ENCODE results near the gene CTIF. TPM values are rescaled to one million over a fixed set of nuclear protein-coding genes. Genes with fewer than 3 reads are reported as not detected.

CTIF gene
- polyA plus RNA-seq, 3 donors, result 0.38 to 8.7 (median 1.2) TPM

DNA sequence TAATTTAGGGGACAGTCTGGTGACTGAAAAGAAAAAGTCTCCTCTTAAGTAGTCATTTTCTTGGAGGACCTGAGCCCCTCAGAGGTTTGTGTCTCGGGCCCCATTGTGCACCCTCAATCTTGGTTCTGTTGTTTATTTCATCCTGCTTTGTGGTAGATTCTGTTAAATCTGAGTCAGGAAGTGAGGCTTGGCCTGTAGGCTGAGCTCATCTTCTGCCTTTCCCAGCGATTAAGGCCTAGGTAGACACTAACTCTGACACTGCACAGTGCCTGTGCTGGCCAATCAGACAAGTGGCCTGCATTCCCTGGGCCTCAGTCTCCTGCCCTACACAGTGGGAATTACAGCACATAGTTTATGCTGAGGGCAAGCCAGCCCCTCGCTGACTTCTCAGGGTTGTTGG is 80.2 kb downstream of the CTIF start:
- DNase-seq, result no peak
- Mint-ChIP-seq H3K27me3 (ENCODE audit: low read depth in 3 of 3) (peaks cover 0 to 3% (median 0%) of the 10 kb centered on the region in 3 donors), H3K27ac (no peak overlapping the region)

DNA sequence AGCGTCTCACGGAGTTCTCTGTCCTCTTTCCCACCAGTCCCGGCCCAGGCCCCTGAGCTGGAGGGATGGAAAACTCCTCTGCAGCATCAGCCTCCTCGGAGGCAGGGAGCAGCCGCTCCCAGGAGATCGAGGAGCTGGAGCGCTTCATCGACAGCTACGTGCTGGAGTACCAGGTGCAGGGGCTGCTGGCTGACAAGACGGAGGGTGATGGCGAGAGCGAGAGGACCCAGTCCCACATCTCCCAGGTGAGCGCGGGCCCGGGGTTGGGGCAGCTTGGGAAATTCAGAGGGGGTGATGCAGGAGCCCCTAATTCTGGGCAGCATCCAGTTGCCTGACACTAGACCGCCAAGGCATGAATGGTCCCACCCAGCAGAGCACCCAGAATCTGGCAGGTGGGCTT is 80.7 kb downstream of the CTIF start:
- Histone ChIP-seq H3K4me2 (replicated peaks; ENCODE audit: extremely low read depth, low read length, poor library complexity, severe bottlenecking) (no peak overlapping the region), H3K27me3 (ENCODE audit: control insufficient read depth in 2 of 2, insufficient read depth in 2 of 2, low read length in 2 of 2) (no peaks in the 10 kb centered on the region), H4K20me1 (ENCODE audit: insufficient read depth, low read length) (peaks cover 8% of the 10 kb centered on the region), H3K79me2 (ENCODE audit: insufficient read depth, low read length) (no peaks in the 10 kb centered on the region), H2AFZ (ENCODE audit: insufficient read depth, low read depth, low read length, poor library complexity, severe bottlenecking) (no peak overlapping the region), H3K4me1 (ENCODE audit: control insufficient read depth in 1 of 2, insufficient read depth in 2 of 2, low read length in 2 of 2) (no peaks in the 10 kb centered on the region), H3K9me3 (replicated peaks in 1 of 2; ENCODE audit: control insufficient read depth in 1 of 2, insufficient read depth in 1 of 2, low read length in 2 of 2) (no peaks in the 10 kb centered on the region), H3K4me3 (replicated peaks in 1 of 3; ENCODE audit: low read depth in 2 of 3, low read length in 3 of 3) (no peak overlapping the region), H3K36me3 (replicated peaks in 1 of 2; ENCODE audit: control insufficient read depth in 1 of 2, insufficient read depth in 2 of 2, low read length in 2 of 2) (peaks cover 0 to 18% of the 10 kb centered on the region in 2 donors), H3K9ac (ENCODE audit: insufficient read depth, low read length, poor library complexity, severe bottlenecking) (no peak overlapping the region), H3K27ac (ENCODE audit: low read depth in 1 of 2, low read length in 2 of 2) (no peak overlapping the region)
- Mint-ChIP-seq H3K4me3 (no peak overlapping the region), H3K27ac (no peak overlapping the region), H3K4me1 (no peaks in the 10 kb centered on the region), H3K9me3 (peaks cover 0 to 1% (median 0%) of the 10 kb centered on the region in 7 donors), H3K36me3 (peaks cover 12 to 14% of the 10 kb centered on the region in 2 donors), H3K27me3 (ENCODE audit: low read depth in 3 of 3) (peaks cover 0 to 3% (median 0%) of the 10 kb centered on the region in 3 donors)
- no peak for DNase-seq
- TF ChIP-seq, protein P1, sequence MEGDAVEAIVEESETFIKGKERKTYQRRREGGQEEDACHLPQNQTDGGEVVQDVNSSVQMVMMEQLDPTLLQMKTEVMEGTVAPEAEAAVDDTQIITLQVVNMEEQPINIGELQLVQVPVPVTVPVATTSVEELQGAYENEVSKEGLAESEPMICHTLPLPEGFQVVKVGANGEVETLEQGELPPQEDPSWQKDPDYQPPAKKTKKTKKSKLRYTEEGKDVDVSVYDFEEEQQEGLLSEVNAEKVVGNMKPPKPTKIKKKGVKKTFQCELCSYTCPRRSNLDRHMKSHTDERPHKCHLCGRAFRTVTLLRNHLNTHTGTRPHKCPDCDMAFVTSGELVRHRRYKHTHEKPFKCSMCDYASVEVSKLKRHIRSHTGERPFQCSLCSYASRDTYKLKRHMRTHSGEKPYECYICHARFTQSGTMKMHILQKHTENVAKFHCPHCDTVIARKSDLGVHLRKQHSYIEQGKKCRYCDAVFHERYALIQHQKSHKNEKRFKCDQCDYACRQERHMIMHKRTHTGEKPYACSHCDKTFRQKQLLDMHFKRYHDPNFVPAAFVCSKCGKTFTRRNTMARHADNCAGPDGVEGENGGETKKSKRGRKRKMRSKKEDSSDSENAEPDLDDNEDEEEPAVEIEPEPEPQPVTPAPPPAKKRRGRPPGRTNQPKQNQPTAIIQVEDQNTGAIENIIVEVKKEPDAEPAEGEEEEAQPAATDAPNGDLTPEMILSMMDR (IDR thresholded peaks at IDR 0.05), result no peak
- 97% methylated on average over 11 of the region's 16 CpGs for WGBS (ENCODE audit: insufficient coverage)
- intact Hi-C loops (cut with micrococcal nuclease), result no loop called here

More for the DNA sequence above, 80.2 kb downstream of the CTIF start:
- Histone ChIP-seq H3K4me3 (replicated peaks in 1 of 3; ENCODE audit: low read depth in 2 of 3, low read length in 3 of 3) (no peak overlapping the region), H3K9ac (ENCODE audit: insufficient read depth, low read length, poor library complexity, severe bottlenecking) (no peak overlapping the region), H3K79me2 (ENCODE audit: insufficient read depth, low read length) (no peaks in the 10 kb centered on the region), H3K4me1 (ENCODE audit: control insufficient read depth in 1 of 2, insufficient read depth in 2 of 2, low read length in 2 of 2) (no peaks in the 10 kb centered on the region), H3K27me3 (ENCODE audit: control insufficient read depth in 2 of 2, insufficient read depth in 2 of 2, low read length in 2 of 2) (no peaks in the 10 kb centered on the region), H3K9me3 (replicated peaks in 1 of 2; ENCODE audit: control insufficient read depth in 1 of 2, insufficient read depth in 1 of 2, low read length in 2 of 2) (no peaks in the 10 kb centered on the region), H2AFZ (ENCODE audit: insufficient read depth, low read depth, low read length, poor library complexity, severe bottlenecking) (no peak overlapping the region), H3K4me2 (replicated peaks; ENCODE audit: extremely low read depth, low read length, poor library complexity, severe bottlenecking) (no peak overlapping the region), H3K36me3 (replicated peaks in 1 of 2; ENCODE audit: control insufficient read depth in 1 of 2, insufficient read depth in 2 of 2, low read length in 2 of 2) (peaks cover 0 to 13% of the 10 kb centered on the region in 2 donors), H4K20me1 (ENCODE audit: insufficient read depth, low read length) (peaks cover 8% of the 10 kb centered on the region), H3K27ac (ENCODE audit: low read depth in 1 of 2, low read length in 2 of 2) (no peak overlapping the region)
- H3K9me3 Mint-ChIP-seq, result peaks cover 0 to 1% (median 0%) of the 10 kb centered on the region in 7 donors
- TF ChIP-seq, protein P1 (IDR thresholded peaks at IDR 0.05), result no peak
- WGBS (ENCODE audit: insufficient coverage), result 94% methylated on average over 3 of the region's 3 CpGs
- intact Hi-C loops (cut with micrococcal nuclease), result no loop called here
- H3K4me1 Mint-ChIP-seq, result no peaks in the 10 kb centered on the region
- no peak overlapping the region for H3K4me3 Mint-ChIP-seq
- peaks cover 12 to 14% of the 10 kb centered on the region in 2 donors for H3K36me3 Mint-ChIP-seq
